DND-41 (cell line): ENCODE data around the gene APPL1.

Experiments used
- ATAC-seq: fragments of 200-7000 bp; cut with Tn5 transposase; 3 replicates; pipeline ENCODE4 v1.9.1; 2021; ENCODE audit warnings: low read depth; ENCODE audit not compliant: insufficient read depth
- DNase-seq: peaks from one replicate; pipeline ENCODE4 v3.0.0-alpha.2; 2020
- H2AFZ ChIP-seq: 2 replicates; pipeline ENCODE4 v1.6.0; 2012; ENCODE audit warnings: low read depth, low read length
- H3K27ac ChIP-seq: 2 replicates; pipeline ENCODE4 v1.5.1; 2012; ENCODE audit warnings: low read length, inconsistent platforms
- H3K27me3 ChIP-seq: fragments of 200-600 bp; sonication (generic); 2 replicates; pipeline ENCODE4 v1.6.0; 2012; ENCODE audit warnings: low read length, mild to moderate bottlenecking, inconsistent platforms; ENCODE audit not compliant: insufficient read depth, poor library complexity
- H3K36me3 ChIP-seq: 2 replicates; pipeline ENCODE4 v1.5.1; 2012; ENCODE audit warnings: low read length, inconsistent platforms; ENCODE audit not compliant: insufficient read depth
- H3K4me1 ChIP-seq: 2 replicates; pipeline ENCODE4 v1.5.1; 2012; ENCODE audit warnings: mild to moderate bottlenecking, low read length; ENCODE audit not compliant: insufficient read depth
- H3K4me2 ChIP-seq: 2 replicates; pipeline ENCODE4 v1.6.0; 2012; ENCODE audit warnings: mild to moderate bottlenecking, moderate library complexity, low read length, inconsistent platforms; ENCODE audit not compliant: insufficient read depth
- H3K4me3 ChIP-seq, 2 experiments: fragments of 200-600 bp in 1 of 2; shearing (Covaris generic) in 1 of 2; 2 replicates each; pipeline ENCODE4 v1.5.1; 2012 to 2016; ENCODE audit warnings: inconsistent platforms in 2 of 2, low read length in 2 of 2, mild to moderate bottlenecking in 2 of 2, low read depth in 1 of 2, moderate library complexity in 1 of 2
- H3K79me2 ChIP-seq: 2 replicates; pipeline ENCODE4 v1.6.0; 2012; ENCODE audit warnings: low read length, inconsistent platforms; ENCODE audit not compliant: insufficient read depth
- H3K9ac ChIP-seq: 2 replicates; pipeline ENCODE4 v1.6.0; 2012; ENCODE audit warnings: low read depth, mild to moderate bottlenecking, inconsistent platforms, low read length, moderate library complexity
- H3K9me3 ChIP-seq: 2 replicates; pipeline ENCODE4 v1.5.1; 2012; ENCODE audit warnings: low read length, moderate library complexity, mild to moderate bottlenecking, inconsistent platforms; ENCODE audit not compliant: insufficient read depth, severe bottlenecking
- H4K20me1 ChIP-seq: 2 replicates; pipeline ENCODE4 v1.6.0; 2012; ENCODE audit warnings: low read length; ENCODE audit not compliant: insufficient read depth
- EZH2 ChIP-seq: IDR thresholded peaks from 3 replicates; pipeline ENCODE4 v1.6.1; 2012; ENCODE audit warnings: borderline replicate concordance, low read depth, mild to moderate bottlenecking, moderate library complexity, low read length, inconsistent platforms; ENCODE audit not compliant: severe bottlenecking
- TF ChIP-seq, protein P1 (sequence below): IDR thresholded peaks from 2 replicates; pipeline ENCODE4 v1.5.1; 2012; ENCODE audit warnings: borderline replicate concordance, low read length, moderate library complexity, mild to moderate bottlenecking; ENCODE audit not compliant: poor library complexity, severe bottlenecking; ENCODE audit errors: extremely low read depth

The APPL1 gene

GRCh38 chr3:57274845-57275244 lies 47.3 kb downstream of the APPL1 start:
- Histone ChIP-seq H3K27ac (no peak overlapping the region), H3K4me1 (no peaks in the 10 kb centered on the region), H3K9me3 (no peaks in the 10 kb centered on the region), H3K4me2 (no peak overlapping the region), H4K20me1 (no peaks in the 10 kb centered on the region), H3K36me3 (peaks cover 37% of the 10 kb centered on the region), H3K9ac (no peak overlapping the region), H3K4me3 (no peak overlapping the region), H3K79me2 (no peaks in the 10 kb centered on the region), H3K27me3 (no peaks in the 10 kb centered on the region), H2AFZ (no peak overlapping the region)
- no peak for TF ChIP-seq EZH2
- TF ChIP-seq, protein P1, sequence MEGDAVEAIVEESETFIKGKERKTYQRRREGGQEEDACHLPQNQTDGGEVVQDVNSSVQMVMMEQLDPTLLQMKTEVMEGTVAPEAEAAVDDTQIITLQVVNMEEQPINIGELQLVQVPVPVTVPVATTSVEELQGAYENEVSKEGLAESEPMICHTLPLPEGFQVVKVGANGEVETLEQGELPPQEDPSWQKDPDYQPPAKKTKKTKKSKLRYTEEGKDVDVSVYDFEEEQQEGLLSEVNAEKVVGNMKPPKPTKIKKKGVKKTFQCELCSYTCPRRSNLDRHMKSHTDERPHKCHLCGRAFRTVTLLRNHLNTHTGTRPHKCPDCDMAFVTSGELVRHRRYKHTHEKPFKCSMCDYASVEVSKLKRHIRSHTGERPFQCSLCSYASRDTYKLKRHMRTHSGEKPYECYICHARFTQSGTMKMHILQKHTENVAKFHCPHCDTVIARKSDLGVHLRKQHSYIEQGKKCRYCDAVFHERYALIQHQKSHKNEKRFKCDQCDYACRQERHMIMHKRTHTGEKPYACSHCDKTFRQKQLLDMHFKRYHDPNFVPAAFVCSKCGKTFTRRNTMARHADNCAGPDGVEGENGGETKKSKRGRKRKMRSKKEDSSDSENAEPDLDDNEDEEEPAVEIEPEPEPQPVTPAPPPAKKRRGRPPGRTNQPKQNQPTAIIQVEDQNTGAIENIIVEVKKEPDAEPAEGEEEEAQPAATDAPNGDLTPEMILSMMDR = no peak
- DNase-seq = no peak
- ATAC-seq = no peak

DNA sequence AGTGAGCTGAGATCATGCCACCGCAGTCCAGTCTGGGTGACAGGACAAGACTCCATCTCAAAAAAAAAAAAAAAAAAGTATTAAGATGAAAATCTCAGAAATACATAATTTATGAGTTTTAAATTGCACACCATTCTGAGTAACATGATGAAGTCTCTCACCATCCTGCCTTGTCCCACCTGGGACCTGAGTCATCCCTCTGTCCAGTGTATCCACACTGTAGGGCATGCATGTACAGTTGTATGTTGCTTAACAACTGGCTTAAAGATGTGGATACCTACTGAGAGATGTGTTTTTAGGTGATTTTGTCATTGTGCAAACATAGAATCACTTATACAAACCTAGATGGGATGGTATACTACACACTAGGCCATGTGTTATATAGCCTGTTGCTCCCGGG lies 47.9 kb downstream of the APPL1 start:
- Histone ChIP-seq H3K4me3 (no peak overlapping the region), H3K4me1 (no peaks in the 10 kb centered on the region), H3K9ac (no peak overlapping the region), H3K9me3 (no peaks in the 10 kb centered on the region), H3K4me2 (no peak overlapping the region), H3K27ac (no peak overlapping the region), H4K20me1 (no peaks in the 10 kb centered on the region), H2AFZ (no peak overlapping the region), H3K27me3 (no peaks in the 10 kb centered on the region), H3K79me2 (no peaks in the 10 kb centered on the region), H3K36me3 (peaks cover 32% of the 10 kb centered on the region)
- DNase-seq = no peak
- 0 out of 3 replicates have a peak, but pooled peaks have one; percentile 24 for ATAC-seq
- no peak for TF ChIP-seq EZH2
- TF ChIP-seq, protein P1 = no peak

GRCh38 chr3:57278237-57278636 lies 50.7 kb downstream of the APPL1 start:
- ATAC-seq (no peak), DNase-seq (no peak)
- H3K27me3 ChIP-seq = no peaks in the 10 kb centered on the region
- no peak overlapping the region for H3K4me3 ChIP-seq
- H3K4me2 ChIP-seq = no peak overlapping the region
- H3K36me3 ChIP-seq = peaks cover 14% of the 10 kb centered on the region
- H4K20me1 ChIP-seq = no peaks in the 10 kb centered on the region
- H3K9ac ChIP-seq = no peak overlapping the region
- no peaks in the 10 kb centered on the region for H3K4me1 ChIP-seq
- H2AFZ ChIP-seq = no peak overlapping the region
- no peaks in the 10 kb centered on the region for H3K9me3 ChIP-seq
- TF ChIP-seq EZH2 = no peak
- TF ChIP-seq, protein P1 = no peak
- no peak overlapping the region for H3K27ac ChIP-seq
- H3K79me2 ChIP-seq = no peaks in the 10 kb centered on the region

GRCh38 chr3:57279685-57280084 lies 52.2 kb downstream of the APPL1 start:
- H3K36me3 ChIP-seq = peaks cover 6% of the 10 kb centered on the region; the same call in 1 of the 2 replicates
- no peak overlapping the region for H2AFZ ChIP-seq
- no peaks in the 10 kb centered on the region for H3K9me3 ChIP-seq
- H3K79me2 ChIP-seq = no peaks in the 10 kb centered on the region
- no peak for DNase-seq
- no peaks in the 10 kb centered on the region for H4K20me1 ChIP-seq
- H3K27me3 ChIP-seq = no peaks in the 10 kb centered on the region
- TF ChIP-seq, protein P1 = no peak
- TF ChIP-seq EZH2 = no peak
- no peak overlapping the region for H3K4me2 ChIP-seq
- H3K9ac ChIP-seq = no peak overlapping the region
- no peak overlapping the region for H3K4me3 ChIP-seq
- no peak overlapping the region for H3K27ac ChIP-seq
- H3K4me1 ChIP-seq = no peaks in the 10 kb centered on the region
- ATAC-seq = no peak
